ENCODE data around the gene SAMD7. TPM values are rescaled to one million over a fixed set of nuclear protein-coding genes. Genes with fewer than 3 reads are reported as not detected.
A peak's percentile ranks its signal among the peaks of the same experiment; 100 is the strongest.

The SAMD7 gene
- total and polyA plus RNA-seq, 2 of the 13 experiments (the other 11 are each of a cell fraction or from before 2014, with no cell fraction given): not detected

DNA sequence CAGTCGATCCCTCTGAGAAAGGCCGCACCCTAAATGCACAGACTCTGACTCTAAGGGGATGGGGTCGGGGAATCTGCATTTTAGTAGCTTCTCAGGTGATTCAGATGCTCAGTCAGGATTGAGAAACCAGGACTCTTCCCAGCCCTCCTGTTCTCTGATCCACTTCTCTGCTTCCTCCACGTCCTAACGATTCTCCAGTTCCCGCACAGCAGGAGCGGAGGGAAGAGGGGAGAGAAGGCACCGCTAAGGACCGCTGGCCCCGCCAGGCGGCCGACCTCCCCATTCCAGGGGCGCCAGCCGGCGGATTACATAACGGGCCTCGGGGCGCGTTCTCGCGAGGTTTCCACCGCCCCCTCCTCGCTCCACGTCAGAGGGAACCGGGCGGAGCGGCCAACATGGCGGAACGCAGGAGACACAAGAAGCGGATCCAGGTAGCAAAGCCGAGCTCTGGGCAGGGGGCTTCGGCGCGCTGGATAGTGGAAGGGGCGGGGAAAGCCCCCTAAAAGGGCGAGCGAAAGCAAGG lies 55.1 kb downstream of the SAMD7 start, which contains the start of gene SEC62 (continued):
- no peak for TF ChIP-seq HNF4G (IDR thresholded peaks at IDR 0.05; ENCODE audit: borderline replicate concordance, low read depth, low read length)
- no peak for TF ChIP-seq HNF4G (CRISPR knock-in tag; IDR thresholded peaks at IDR 0.05; ENCODE audit: borderline replicate concordance, low read depth)
- TF ChIP-seq ZNF746 (CRISPR knock-in tag; IDR thresholded peaks at IDR 0.05): peak; percentile 57; the same call in 1 of the 2 replicates
- TF ChIP-seq ZNF607 (CRISPR knock-in tag; IDR thresholded peaks at IDR 0.05; ENCODE audit: borderline replicate concordance): peak; percentile 84
- peak; percentile 69; the same call in 1 of the 2 replicates for TF ChIP-seq PPARG (CRISPR knock-in tag; conservative IDR thresholded peaks at IDR 0.05)
- peak; percentile 83; the same call in 1 of the 2 replicates for TF ChIP-seq UBTF (CRISPR knock-in tag; IDR thresholded peaks at IDR 0.05)
- peak; percentile 62 for TF ChIP-seq ZNF430 (CRISPR knock-in tag; IDR thresholded peaks at IDR 0.05)
- TF ChIP-seq DZIP1 (CRISPR knock-in tag; IDR thresholded peaks at IDR 0.05): no peak
- TF ChIP-seq ZBTB7A (CRISPR knock-in tag; IDR thresholded peaks at IDR 0.05): peak; percentile 83; the same call in 1 of the 2 replicates
- TF ChIP-seq ZNF367 (CRISPR knock-in tag; IDR thresholded peaks at IDR 0.05; ENCODE audit: borderline replicate concordance): no peak
- TF ChIP-seq ZNF703 (CRISPR knock-in tag; IDR thresholded peaks at IDR 0.05; ENCODE audit: borderline replicate concordance): no peak
- peak; percentile 70; the same call in 1 of the 2 replicates for TF ChIP-seq REL (CRISPR knock-in tag; conservative IDR thresholded peaks at IDR 0.05)
- TF ChIP-seq MEF2D (CRISPR knock-in tag; IDR thresholded peaks at IDR 0.05): 0 out of 2 replicates have a peak, but pooled peaks have one; percentile 62
- no peak for TF ChIP-seq RBM22 (optimal IDR thresholded peaks at IDR 0.05; ENCODE audit: low read length)
- TF ChIP-seq ZNF451 (CRISPR knock-in tag; IDR thresholded peaks at IDR 0.05): no peak; the same call in 1 of the 2 replicates
- TF ChIP-seq ZNF335 (CRISPR knock-in tag; IDR thresholded peaks at IDR 0.05): no peak
- TF ChIP-seq CBX2 (IDR thresholded peaks at IDR 0.05; ENCODE audit: low read depth, low read length): no peak
- no peak for TF ChIP-seq CBX2 (CRISPR knock-in tag; IDR thresholded peaks at IDR 0.05; ENCODE audit: low read depth)
- TF ChIP-seq ZSCAN12 (CRISPR knock-in tag; IDR thresholded peaks at IDR 0.05): peak; percentile 67; the same call in 1 of the 2 replicates
- peak; percentile 71; the same call in 1 of the 2 replicates for TF ChIP-seq MYC (CRISPR knock-in tag; IDR thresholded peaks at IDR 0.05; ENCODE audit: borderline replicate concordance)
- peak; percentile 61; the same call in 1 of the 2 replicates for TF ChIP-seq FOXO1 (CRISPR knock-in tag; IDR thresholded peaks at IDR 0.05)
- TF ChIP-seq, protein P1, sequence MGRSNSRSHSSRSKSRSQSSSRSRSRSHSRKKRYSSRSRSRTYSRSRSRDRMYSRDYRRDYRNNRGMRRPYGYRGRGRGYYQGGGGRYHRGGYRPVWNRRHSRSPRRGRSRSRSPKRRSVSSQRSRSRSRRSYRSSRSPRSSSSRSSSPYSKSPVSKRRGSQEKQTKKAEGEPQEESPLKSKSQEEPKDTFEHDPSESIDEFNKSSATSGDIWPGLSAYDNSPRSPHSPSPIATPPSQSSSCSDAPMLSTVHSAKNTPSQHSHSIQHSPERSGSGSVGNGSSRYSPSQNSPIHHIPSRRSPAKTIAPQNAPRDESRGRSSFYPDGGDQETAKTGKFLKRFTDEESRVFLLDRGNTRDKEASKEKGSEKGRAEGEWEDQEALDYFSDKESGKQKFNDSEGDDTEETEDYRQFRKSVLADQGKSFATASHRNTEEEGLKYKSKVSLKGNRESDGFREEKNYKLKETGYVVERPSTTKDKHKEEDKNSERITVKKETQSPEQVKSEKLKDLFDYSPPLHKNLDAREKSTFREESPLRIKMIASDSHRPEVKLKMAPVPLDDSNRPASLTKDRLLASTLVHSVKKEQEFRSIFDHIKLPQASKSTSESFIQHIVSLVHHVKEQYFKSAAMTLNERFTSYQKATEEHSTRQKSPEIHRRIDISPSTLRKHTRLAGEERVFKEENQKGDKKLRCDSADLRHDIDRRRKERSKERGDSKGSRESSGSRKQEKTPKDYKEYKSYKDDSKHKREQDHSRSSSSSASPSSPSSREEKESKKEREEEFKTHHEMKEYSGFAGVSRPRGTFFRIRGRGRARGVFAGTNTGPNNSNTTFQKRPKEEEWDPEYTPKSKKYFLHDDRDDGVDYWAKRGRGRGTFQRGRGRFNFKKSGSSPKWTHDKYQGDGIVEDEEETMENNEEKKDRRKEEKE (IDR thresholded peaks at IDR 0.05): no peak
- peak; percentile 95 for TF ChIP-seq YEATS2 (CRISPR knock-in tag; IDR thresholded peaks at IDR 0.05; ENCODE audit: borderline replicate concordance)
